ENCODE measurements around the gene HSBP1L1.
"Not testable (repeated sequence)": the region's sequence is repeated elsewhere in the genome, so short reads cannot be mapped to it uniquely, and the experiment has no call there.

Gene HSBP1L1

GRCh38 chr18:79955302-79956075 is 9.0 kb upstream of the HSBP1L1 start:
- TF ChIP-seq GLIS1 (tag by site-specific recombination; IDR thresholded peaks at IDR 0.05) (0 out of 2 replicates have a peak, but pooled peaks have one; percentile 9), PRDM10 (tag by site-specific recombination; IDR thresholded peaks at IDR 0.05) (no peak)
- H3K36me3 ChIP-seq (ENCODE audit: control insufficient read depth in 2 of 2, insufficient read depth in 1 of 2, low read length in 2 of 2): peaks cover 0 to 3% of the 10 kb centered on the region in 2 experiments; a peak in 1 of 3 replicates
- H3K4me1 ChIP-seq (ENCODE audit: control insufficient read depth, insufficient read depth, low read length): peaks cover 10% of the 10 kb centered on the region
- CTCF ChIA-PET: interaction anchor here (0.6 kb wide), 1 partner anchor 79 kb away, joined by 3 read pairs; no protein-coding TSS in a partner anchor
- H3K9me3 ChIP-seq (ENCODE audit: control insufficient read depth, insufficient read depth, low read depth, low read length): no peaks in the 10 kb centered on the region
- H3K27ac ChIP-seq (ENCODE audit: extremely low read depth, low read depth, low read length): no peak overlapping the region
- no peak overlapping the region for H3K4me3 ChIP-seq (ENCODE audit: low read depth, low read length)
- POLR2A ChIA-PET: no interaction called here

- POLR2A ChIA-PET: interaction anchor here (0.8 to 1.0 kb wide), 2 partner anchors 33 to 277 kb away, joined by 3 to 4 read pairs; no protein-coding TSS in a partner anchor
- no peak overlapping the region for H3K4me3 ChIP-seq (ENCODE audit: low read depth, low read length)
- H3K4me1 ChIP-seq (ENCODE audit: control insufficient read depth, insufficient read depth, low read length): peaks cover 14% of the 10 kb centered on the region
- CTCF ChIA-PET: no interaction called here
- TF ChIP-seq ZNF558 (tag by site-specific recombination; IDR thresholded peaks at IDR 0.05) (peak; percentile 83), ZNF37A (tag by site-specific recombination; IDR thresholded peaks at IDR 0.05) (no peak), ZNF146 (tag by site-specific recombination; IDR thresholded peaks at IDR 0.05) (no peak)
- no peaks in the 10 kb centered on the region for H3K9me3 ChIP-seq (ENCODE audit: control insufficient read depth, insufficient read depth, low read depth, low read length)
- H3K27ac ChIP-seq (ENCODE audit: extremely low read depth, low read depth, low read length): no peak overlapping the region
- H3K36me3 ChIP-seq (ENCODE audit: control insufficient read depth in 2 of 2, insufficient read depth in 1 of 2, low read length in 2 of 2): peaks cover 0 to 3% of the 10 kb centered on the region in 2 experiments; a peak in 1 of 3 replicates
Observed at GRCh38 chr18:79956276-79956675, 8.2 kb upstream of the HSBP1L1 start.

GRCh38 chr18:79958981-79959380 is 5.5 kb upstream of the HSBP1L1 start:
- Histone ChIP-seq H3K9me3 (ENCODE audit: control insufficient read depth, insufficient read depth, low read depth, low read length) (no peaks in the 10 kb centered on the region), H3K27ac (ENCODE audit: extremely low read depth, low read depth, low read length) (no peak overlapping the region), H3K4me3 (ENCODE audit: low read depth, low read length) (no peak overlapping the region), H3K36me3 (ENCODE audit: control insufficient read depth in 2 of 2, insufficient read depth in 1 of 2, low read length in 2 of 2) (no peaks in the 10 kb centered on the region), H3K4me1 (ENCODE audit: control insufficient read depth, insufficient read depth, low read length) (peaks cover 14% of the 10 kb centered on the region)
- ChIA-PET CTCF (no interaction called here), POLR2A (interaction anchor here (1.3 kb wide), 1 partner anchor 7 kb away, joined by 3 read pairs; the partner anchor contains the start of gene SLC66A2)
- TF ChIP-seq ZNF121 (tag by site-specific recombination; IDR thresholded peaks at IDR 0.05): peak; percentile 66; the same call in 1 of the 2 replicates
- TF ChIP-seq AEBP2 (tag by site-specific recombination; IDR thresholded peaks at IDR 0.05; ENCODE audit: borderline replicate concordance): no peak
- no peak for TF ChIP-seq ZNF155 (tag by site-specific recombination; IDR thresholded peaks at IDR 0.05)

GRCh38 chr18:79960161-79960801 is 4.2 kb upstream of the HSBP1L1 start:
- CTCF ChIA-PET; H3K36me3 ChIP-seq (ENCODE audit: control insufficient read depth in 2 of 2, insufficient read depth in 1 of 2, low read length in 2 of 2); H3K27ac ChIP-seq (ENCODE audit: extremely low read depth, low read depth, low read length); H3K4me3 ChIP-seq (ENCODE audit: low read depth, low read length); H3K9me3 ChIP-seq (ENCODE audit: control insufficient read depth, insufficient read depth, low read depth, low read length): not testable (repeated sequence)
- TF ChIP-seq ZSCAN4 (tag by site-specific recombination; IDR thresholded peaks at IDR 0.05): 0 out of 2 replicates have a peak, but pooled peaks have one; percentile 14
- TF ChIP-seq ZBTB48 (tag by site-specific recombination; IDR thresholded peaks at IDR 0.05): peak; percentile 57; the same call in 1 of the 2 replicates
- peak; percentile 97 for TF ChIP-seq WT1 (tag by site-specific recombination; IDR thresholded peaks at IDR 0.05)
- TF ChIP-seq ZXDB (tag by site-specific recombination; IDR thresholded peaks at IDR 0.05): peak; percentile 24; the same call in 1 of the 2 replicates
- peak; percentile 96 for TF ChIP-seq KLF1 (tag by site-specific recombination; IDR thresholded peaks at IDR 0.05)
- TF ChIP-seq SP7 (tag by site-specific recombination; IDR thresholded peaks at IDR 0.05): 0 out of 2 replicates have a peak, but pooled peaks have one; percentile 40
- peak; percentile 22; the same call in 1 of the 2 replicates for TF ChIP-seq KLF7 (tag by site-specific recombination; IDR thresholded peaks at IDR 0.05; ENCODE audit: borderline replicate concordance)
- peak; percentile 69; the same call in 1 of the 2 replicates for TF ChIP-seq KLF17 (tag by site-specific recombination; IDR thresholded peaks at IDR 0.05)
- POLR2A ChIA-PET: interaction anchor here (1.3 kb wide), 1 partner anchor 9 kb away, joined by 3 read pairs; the partner anchor contains the start of gene SLC66A2
- H3K4me1 ChIP-seq (ENCODE audit: control insufficient read depth, insufficient read depth, low read length): peaks cover 13% of the 10 kb centered on the region

Measured in HEK293 (cell line).